Measurements from ENCODE around the gene RASSF7. TPM values are rescaled to one million over a fixed set of nuclear protein-coding genes. Genes with fewer than 3 reads are reported as not detected.
A peak's percentile ranks its signal among the peaks of the same experiment; 100 is the strongest.

Gene RASSF7
- total RNA-seq, 1 donor from 2014 or later: 3.5 TPM

DNA sequence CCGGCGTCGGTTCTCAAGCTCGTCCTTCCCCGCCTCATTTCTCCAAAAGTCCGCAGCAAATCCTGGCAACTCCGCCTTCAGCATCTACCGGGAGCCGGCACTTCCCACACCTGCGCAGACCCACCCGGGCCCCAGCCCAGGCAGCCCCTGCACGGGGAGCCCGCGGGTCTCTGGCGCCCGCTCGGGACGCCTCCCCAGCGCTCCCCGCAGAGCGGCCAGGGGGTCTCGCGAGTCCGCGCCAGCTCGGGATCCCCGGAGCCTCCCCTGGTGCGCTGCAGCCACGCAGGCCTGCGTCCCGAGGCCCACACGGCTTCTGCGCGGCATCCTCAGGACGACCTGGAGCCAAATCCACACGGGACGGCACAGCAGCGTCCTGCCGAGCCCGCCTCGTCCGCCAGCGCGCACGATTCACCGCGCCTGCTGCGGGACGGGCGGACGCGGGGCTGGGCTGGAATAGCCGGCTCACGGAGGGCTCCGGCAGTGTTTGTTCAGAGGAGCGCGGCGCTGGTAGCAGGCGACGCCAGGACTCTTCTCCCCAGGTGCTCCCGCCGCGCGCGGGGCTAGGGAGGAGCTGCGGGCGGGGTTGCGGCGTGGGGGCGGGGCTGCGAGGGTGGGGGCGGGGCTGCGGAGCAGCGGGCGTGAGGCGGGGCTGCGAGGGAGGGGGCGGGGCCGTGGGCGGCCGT lies 14.7 kb downstream of the RASSF7 start:
- peak overlapping the region in 1 of 2 donors; percentile 47 for H3K27ac ChIP-seq
- H3K9me3 ChIP-seq: no peaks in the 10 kb centered on the region
- H3K4me1 ChIP-seq: peaks cover 11 to 38% of the 10 kb centered on the region in 2 donors
- no peaks in the 10 kb centered on the region for H3K27me3 ChIP-seq
- intact Hi-C loops (cut with DNase I): loop anchor here (1.0 to 5.0 kb wide), 2 partner anchors 14 to 338 kb away; partner anchors contain the start of genes PSMD13 and SIRT3
- no peak for DNase-seq (ENCODE audit: low spot score in 2 of 2)
- TF ChIP-seq, protein P1, sequence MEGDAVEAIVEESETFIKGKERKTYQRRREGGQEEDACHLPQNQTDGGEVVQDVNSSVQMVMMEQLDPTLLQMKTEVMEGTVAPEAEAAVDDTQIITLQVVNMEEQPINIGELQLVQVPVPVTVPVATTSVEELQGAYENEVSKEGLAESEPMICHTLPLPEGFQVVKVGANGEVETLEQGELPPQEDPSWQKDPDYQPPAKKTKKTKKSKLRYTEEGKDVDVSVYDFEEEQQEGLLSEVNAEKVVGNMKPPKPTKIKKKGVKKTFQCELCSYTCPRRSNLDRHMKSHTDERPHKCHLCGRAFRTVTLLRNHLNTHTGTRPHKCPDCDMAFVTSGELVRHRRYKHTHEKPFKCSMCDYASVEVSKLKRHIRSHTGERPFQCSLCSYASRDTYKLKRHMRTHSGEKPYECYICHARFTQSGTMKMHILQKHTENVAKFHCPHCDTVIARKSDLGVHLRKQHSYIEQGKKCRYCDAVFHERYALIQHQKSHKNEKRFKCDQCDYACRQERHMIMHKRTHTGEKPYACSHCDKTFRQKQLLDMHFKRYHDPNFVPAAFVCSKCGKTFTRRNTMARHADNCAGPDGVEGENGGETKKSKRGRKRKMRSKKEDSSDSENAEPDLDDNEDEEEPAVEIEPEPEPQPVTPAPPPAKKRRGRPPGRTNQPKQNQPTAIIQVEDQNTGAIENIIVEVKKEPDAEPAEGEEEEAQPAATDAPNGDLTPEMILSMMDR (IDR thresholded peaks at IDR 0.05): no peak
- H3K4me3 ChIP-seq: peak overlapping the region; percentile 66 to 91
- no peaks in the 10 kb centered on the region for H3K36me3 ChIP-seq

DNA sequence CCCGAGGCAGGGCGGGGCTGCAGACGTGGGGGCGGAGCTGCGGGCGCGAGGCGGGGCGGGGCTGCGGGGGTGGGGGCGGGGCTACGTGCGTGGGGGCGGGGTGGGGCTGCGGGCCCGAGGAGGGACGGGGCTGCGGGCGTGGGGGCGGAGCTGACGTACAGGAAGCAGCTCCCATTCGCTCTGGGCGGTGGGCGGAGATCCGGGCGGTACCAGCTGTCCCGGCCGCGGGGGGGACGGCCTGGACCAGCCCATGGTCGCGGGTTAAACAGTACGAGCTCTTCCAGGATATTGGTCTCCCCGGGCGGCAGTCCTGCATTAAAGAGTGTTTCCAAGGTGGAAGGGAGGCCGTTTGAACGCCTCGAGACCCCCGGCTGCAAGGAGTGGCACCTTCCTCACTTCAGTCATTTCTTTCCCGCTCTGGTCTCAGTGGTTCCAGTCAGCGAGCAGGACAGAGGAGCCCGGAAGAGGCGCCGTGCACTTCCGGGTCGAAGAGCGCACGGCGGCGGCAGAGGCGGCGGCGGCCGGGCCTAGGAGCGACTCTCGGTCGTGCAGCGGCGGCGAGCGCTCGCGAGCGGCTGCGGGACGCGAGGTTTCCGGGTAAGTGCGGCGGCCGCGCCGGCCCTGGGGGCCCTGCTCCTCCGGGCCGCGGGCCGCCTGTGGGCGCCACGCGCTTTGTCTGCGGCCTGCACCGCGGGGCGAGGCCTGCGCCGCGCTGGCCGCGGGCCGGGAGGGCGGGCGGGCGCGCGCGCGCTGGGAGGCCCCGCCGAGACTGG lies 15.4 kb downstream of the RASSF7 start, which contains the start of gene PHRF1:
Gene PHRF1 (plus strand): TSS at position 475 of the 773 bp plus-strand sequence. CDS start 5,043 bp downstream, outside the sequence.
- intact Hi-C loops (cut with DNase I): loop anchor here (1.0 to 5.0 kb wide), 6 partner anchors 15 to 339 kb away; partner anchors contain the start of genes DEAF1, HRAS, IRF7 and PSMD13
- H3K27ac ChIP-seq: peak within 1 kb of the TSS; percentile 90 to 91
- peak; percentile 72 to 96 for DNase-seq (ENCODE audit: low spot score in 2 of 2)
- TF ChIP-seq, protein P1 (IDR thresholded peaks at IDR 0.05): no peak
- H3K36me3 ChIP-seq: no peaks in the 10 kb centered on the region
- H3K4me3 ChIP-seq: peak within 1 kb of the TSS; percentile 81 to 91
- H3K9me3 ChIP-seq: no peaks in the 10 kb centered on the region
- H3K27me3 ChIP-seq: no peaks in the 10 kb centered on the region
- H3K4me1 ChIP-seq: peaks cover 11 to 38% of the 10 kb centered on the region in 2 donors

DNA sequence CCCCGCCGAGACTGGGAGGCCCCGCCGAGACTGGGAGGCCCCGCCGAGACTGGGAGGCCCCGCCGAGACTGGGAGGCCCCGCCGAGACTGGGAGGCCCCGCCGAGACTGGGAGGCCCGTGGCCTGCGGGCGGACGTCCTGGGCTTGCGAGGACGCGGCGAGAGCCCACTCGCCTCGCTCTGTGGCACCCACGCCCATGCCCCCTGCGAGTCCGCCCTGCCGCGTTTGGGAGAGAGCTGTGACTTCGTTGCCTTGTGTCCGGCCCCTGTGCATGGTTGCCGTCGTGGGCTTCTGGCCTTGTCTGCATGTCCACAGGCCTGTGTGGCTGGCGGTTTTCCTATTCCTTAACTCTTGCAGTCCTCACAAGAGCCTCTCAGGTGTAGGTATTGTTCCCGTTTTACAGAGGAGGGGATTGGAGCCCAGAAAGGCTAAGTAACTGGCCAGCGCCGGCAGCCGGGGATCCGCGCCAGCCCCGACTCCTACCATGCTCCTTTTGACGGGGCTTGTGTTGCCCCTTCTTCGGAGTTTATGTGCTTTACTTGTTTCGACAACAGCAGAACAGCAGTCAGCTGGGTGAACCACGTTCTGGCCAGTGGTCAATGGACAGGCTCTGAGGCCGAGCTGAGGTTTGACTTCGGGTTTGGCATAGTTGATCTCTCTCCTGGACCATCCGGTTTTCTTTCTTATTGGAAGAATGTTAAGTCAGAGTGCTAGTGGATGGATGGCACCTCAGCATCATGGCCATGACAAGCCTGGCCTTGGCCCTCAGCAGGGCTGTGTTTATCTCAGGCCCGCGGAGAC lies 16.2 kb downstream of the RASSF7 start:
- DNase-seq (ENCODE audit: low spot score in 2 of 2): no peak
- Histone ChIP-seq H3K27ac (peak overlapping the region; percentile 51 to 90), H3K4me3 (peak overlapping the region; percentile 77 to 81), H3K9me3 (no peaks in the 10 kb centered on the region), H3K36me3 (peaks cover 3 to 7% of the 10 kb centered on the region in 2 donors), H3K4me1 (peaks cover 11 to 38% of the 10 kb centered on the region in 2 donors), H3K27me3 (no peaks in the 10 kb centered on the region)
- intact Hi-C loops (cut with DNase I): loop anchor here (1.0 to 5.0 kb wide), 5 partner anchors 38 to 340 kb away; partner anchors contain the start of genes DEAF1, HRAS, IRF7 and PSMD13
- TF ChIP-seq, protein P1 (IDR thresholded peaks at IDR 0.05): no peak

DNA sequence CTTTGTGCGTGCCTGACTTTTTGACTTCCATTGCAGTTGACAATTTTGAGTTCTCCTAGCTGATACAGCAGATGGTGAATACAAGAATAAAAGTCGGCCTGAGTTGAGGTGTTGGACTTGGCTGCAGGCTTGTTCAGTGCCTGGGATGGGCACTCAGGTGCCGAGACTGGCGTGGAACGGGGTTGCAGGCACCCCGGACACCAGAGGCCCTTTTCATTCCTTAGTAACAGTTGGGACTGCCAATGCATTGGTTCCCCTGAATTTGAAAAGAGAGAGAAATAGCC lies 16.8 kb downstream of the RASSF7 start:
- intact Hi-C loops (cut with DNase I): loop anchor here (2.0 to 5.0 kb wide), 3 partner anchors 37 to 340 kb away; partner anchors contain the start of genes IRF7, PSMD13, RNH1 and SIRT3
- Histone ChIP-seq H3K27me3 (no peaks in the 10 kb centered on the region), H3K27ac (no peak overlapping the region), H3K4me1 (peaks cover 11 to 38% of the 10 kb centered on the region in 2 donors), H3K36me3 (peaks cover 5 to 13% of the 10 kb centered on the region in 2 donors), H3K9me3 (no peaks in the 10 kb centered on the region), H3K4me3 (peak overlapping the region; percentile 77 to 81)
- no peak for DNase-seq (ENCODE audit: low spot score in 2 of 2)
- TF ChIP-seq, protein P1 (IDR thresholded peaks at IDR 0.05): no peak

Data from ascending aorta (tissue), 2 donors.